Activated effector memory CD4-positive, alpha-beta T cell treated with anti-CD3 and anti-CD28 coated beads, Interleukin-2, amount 50 U/mL, for 16 hours (primary cell): ENCODE measurements around the gene CRIM1.

Source experiments
- DNase-seq: peaks from one replicate; pipeline ENCODE4 v3.0.0-alpha.2; 2020

CRIM1 gene

GRCh38 chr2:36425608-36426355 is 70.2 kb downstream of the CRIM1 start:
- DNase-seq, result no peak

GRCh38 chr2:36427790-36428243 is 72.2 kb downstream of the CRIM1 start:
- DNase-seq, result no peak

GRCh38 chr2:36430549-36430948 is 75.0 kb downstream of the CRIM1 start:
- no peak for DNase-seq

- no peak for DNase-seq
These were observed 76.9 kb downstream of the CRIM1 start for GRCh38 chr2:36432479-36432878.

GRCh38 chr2:36433311-36434217 is 78.0 kb downstream of the CRIM1 start:
- DNase-seq, result no peak

- no peak for DNase-seq
These were observed 82.9 kb downstream of the CRIM1 start for GRCh38 chr2:36438449-36438977.

- DNase-seq, result no peak
These were observed 83.5 kb downstream of the CRIM1 start for GRCh38 chr2:36439084-36439483.

GRCh38 chr2:36441065-36441625 is 85.6 kb downstream of the CRIM1 start:
- no peak for DNase-seq

GRCh38 chr2:36441816-36442215 is 86.2 kb downstream of the CRIM1 start:
- no peak for DNase-seq

GRCh38 chr2:36444216-36444936 is 88.8 kb downstream of the CRIM1 start:
- no peak for DNase-seq

- DNase-seq, result no peak
These were observed 89.7 kb downstream of the CRIM1 start for GRCh38 chr2:36445185-36445866.

- DNase-seq, result no peak
These were observed 90.7 kb downstream of the CRIM1 start for GRCh38 chr2:36446294-36446693.

GRCh38 chr2:36449213-36449612 is 93.6 kb downstream of the CRIM1 start:
- no peak for DNase-seq

GRCh38 chr2:36449943-36450392 is 94.4 kb downstream of the CRIM1 start:
- no peak for DNase-seq

- DNase-seq, result no peak
These were observed 95.1 kb downstream of the CRIM1 start for GRCh38 chr2:36450466-36451196.

GRCh38 chr2:36451512-36451911 is 95.9 kb downstream of the CRIM1 start:
- no peak for DNase-seq

GRCh38 chr2:36452260-36452659 is 96.7 kb downstream of the CRIM1 start:
- DNase-seq, result no peak

GRCh38 chr2:36453652-36454051 is 98.1 kb downstream of the CRIM1 start:
- DNase-seq, result no peak

- no peak for DNase-seq
These were observed 99.4 kb downstream of the CRIM1 start for GRCh38 chr2:36455011-36455410.

GRCh38 chr2:36455788-36456187 is 100.2 kb downstream of the CRIM1 start:
- no peak for DNase-seq
